ENCODE data around the gene LAMA2.

The LAMA2 gene

DNA sequence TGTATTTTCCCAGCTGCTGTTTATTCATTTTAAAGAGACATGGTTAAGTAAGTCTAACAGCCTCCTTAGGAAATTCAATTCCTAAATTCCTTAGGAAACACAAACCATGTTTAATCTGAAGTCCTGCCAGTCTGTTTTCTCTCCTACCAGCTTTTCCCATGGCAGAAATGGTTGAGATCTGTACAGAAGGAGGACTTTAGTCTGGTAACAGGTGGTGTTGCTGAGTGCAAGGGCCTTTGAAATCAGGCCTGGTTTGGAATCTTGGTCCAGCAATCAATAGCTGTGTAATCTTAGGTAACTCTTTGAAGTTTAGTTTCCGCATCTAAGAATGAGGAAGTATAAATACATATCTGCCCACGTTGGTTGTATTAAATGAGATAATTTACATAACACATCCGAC lies 232.5 kb downstream of the LAMA2 start:
- no peak for DNase-seq (ENCODE audit: low read depth)
- TF ChIP-seq, protein P1, sequence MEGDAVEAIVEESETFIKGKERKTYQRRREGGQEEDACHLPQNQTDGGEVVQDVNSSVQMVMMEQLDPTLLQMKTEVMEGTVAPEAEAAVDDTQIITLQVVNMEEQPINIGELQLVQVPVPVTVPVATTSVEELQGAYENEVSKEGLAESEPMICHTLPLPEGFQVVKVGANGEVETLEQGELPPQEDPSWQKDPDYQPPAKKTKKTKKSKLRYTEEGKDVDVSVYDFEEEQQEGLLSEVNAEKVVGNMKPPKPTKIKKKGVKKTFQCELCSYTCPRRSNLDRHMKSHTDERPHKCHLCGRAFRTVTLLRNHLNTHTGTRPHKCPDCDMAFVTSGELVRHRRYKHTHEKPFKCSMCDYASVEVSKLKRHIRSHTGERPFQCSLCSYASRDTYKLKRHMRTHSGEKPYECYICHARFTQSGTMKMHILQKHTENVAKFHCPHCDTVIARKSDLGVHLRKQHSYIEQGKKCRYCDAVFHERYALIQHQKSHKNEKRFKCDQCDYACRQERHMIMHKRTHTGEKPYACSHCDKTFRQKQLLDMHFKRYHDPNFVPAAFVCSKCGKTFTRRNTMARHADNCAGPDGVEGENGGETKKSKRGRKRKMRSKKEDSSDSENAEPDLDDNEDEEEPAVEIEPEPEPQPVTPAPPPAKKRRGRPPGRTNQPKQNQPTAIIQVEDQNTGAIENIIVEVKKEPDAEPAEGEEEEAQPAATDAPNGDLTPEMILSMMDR (conservative IDR thresholded peaks at IDR 0.05; ENCODE audit: low read depth, low read length): no peak
- no peak overlapping the region for H3K4me3 ChIP-seq (ENCODE audit: low read depth, low read length)

DNA sequence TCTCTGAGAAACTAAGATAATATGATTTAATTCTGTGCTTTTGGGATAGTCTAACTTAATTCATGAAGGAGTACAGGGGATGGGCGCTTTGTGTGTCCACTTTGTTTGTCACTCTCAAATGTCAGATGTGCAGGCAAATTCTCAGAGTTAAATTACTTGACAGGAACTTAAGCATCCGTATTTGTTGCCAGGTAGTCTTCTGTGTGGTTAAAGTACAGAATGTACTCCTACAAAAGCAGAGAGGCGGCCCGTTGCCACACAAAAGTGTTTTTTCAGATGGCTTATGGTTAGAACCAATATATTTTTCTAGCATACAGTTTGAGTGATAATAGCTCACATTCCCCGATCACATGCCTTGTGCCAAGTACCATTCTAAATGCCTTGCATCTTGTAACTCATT lies 234.4 kb downstream of the LAMA2 start:
- peak; percentile 31 for DNase-seq (ENCODE audit: low read depth)
- TF ChIP-seq, protein P1 (conservative IDR thresholded peaks at IDR 0.05; ENCODE audit: low read depth, low read length): no peak
- no peak overlapping the region for H3K4me3 ChIP-seq (ENCODE audit: low read depth, low read length)

DNA sequence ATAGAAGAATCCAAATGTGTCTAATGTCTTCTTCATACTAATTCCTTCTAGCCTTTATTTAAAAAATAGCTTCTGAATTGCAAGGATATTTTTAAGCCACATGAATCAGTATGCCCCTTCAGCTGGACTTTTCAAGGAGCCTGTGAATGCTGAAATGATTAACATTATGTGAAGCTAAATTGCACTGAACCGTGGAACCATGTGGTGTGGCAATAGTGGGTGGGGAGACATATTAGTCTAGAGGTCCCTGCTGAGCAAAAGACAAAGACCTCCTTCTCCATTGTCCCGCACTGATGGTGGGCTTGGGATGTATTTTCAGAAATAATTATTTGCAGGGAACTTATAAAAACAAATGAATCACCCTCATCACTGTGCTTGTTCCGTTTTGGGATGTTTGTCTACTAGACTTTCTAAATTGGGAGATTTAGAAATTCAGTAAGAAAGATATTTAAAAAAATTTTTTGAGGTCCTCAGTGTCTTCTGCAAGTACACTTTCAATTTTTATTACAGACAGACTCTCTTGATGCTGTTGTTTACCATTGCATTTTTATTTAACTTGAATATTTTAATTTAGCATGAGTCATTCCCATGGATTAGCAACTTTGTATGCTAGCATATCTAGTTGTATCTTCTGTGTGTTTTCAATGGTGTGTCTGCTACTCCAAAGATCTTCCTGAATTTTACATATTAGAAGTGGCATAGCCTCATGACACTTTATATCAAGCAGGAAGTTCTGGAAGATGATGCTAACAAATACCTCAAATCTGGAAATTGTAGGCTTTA lies 238.1 kb downstream of the LAMA2 start:
- no peak overlapping the region for H3K4me3 ChIP-seq (ENCODE audit: low read depth, low read length)
- TF ChIP-seq, protein P1 (conservative IDR thresholded peaks at IDR 0.05; ENCODE audit: low read depth, low read length): no peak
- DNase-seq (ENCODE audit: low read depth): peak; percentile 69

DNA sequence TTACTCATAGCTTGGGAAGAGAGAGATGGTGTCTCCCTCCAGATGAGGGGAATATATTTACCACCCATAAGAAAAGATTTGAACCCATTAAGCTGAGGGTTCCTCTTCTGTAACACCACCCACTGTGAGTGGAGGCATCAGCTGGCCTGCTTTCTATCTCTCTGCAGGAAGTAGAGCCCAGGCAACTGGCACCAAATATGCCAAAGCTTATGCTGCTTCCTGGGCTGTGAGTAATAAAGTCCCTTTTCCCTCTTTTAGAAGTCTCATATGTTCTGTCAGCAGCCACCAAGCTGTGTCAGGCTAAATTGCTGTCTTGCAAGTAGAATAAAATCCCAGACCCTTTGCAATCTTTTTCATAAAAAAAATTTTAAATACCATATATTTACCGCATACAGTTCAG lies 241.4 kb downstream of the LAMA2 start:
- H3K4me3 ChIP-seq (ENCODE audit: low read depth, low read length): no peak overlapping the region
- no peak for DNase-seq (ENCODE audit: low read depth)
- TF ChIP-seq, protein P1 (conservative IDR thresholded peaks at IDR 0.05; ENCODE audit: low read depth, low read length): no peak

DNA sequence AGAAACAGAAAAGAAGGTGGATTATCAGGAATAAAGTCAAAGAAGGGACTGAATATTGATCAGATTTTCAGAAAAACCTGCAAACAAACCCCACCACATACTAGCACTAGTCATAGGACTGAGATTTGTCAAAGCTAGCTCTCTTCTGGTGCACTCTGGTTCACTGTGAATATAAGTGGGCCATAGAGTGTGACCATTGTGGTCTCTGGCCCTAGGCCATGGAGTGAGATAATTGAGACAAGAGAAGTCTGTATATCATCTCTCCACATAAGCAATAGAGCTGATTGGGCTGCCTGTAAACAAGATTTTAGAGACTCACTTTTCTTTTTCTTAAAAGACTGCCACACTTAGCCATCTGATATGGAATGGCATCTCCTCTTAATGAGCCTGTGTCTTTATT lies 247.2 kb downstream of the LAMA2 start:
- peak; percentile 41 for DNase-seq (ENCODE audit: low read depth)
- TF ChIP-seq, protein P1 (conservative IDR thresholded peaks at IDR 0.05; ENCODE audit: low read depth, low read length): no peak

DNA sequence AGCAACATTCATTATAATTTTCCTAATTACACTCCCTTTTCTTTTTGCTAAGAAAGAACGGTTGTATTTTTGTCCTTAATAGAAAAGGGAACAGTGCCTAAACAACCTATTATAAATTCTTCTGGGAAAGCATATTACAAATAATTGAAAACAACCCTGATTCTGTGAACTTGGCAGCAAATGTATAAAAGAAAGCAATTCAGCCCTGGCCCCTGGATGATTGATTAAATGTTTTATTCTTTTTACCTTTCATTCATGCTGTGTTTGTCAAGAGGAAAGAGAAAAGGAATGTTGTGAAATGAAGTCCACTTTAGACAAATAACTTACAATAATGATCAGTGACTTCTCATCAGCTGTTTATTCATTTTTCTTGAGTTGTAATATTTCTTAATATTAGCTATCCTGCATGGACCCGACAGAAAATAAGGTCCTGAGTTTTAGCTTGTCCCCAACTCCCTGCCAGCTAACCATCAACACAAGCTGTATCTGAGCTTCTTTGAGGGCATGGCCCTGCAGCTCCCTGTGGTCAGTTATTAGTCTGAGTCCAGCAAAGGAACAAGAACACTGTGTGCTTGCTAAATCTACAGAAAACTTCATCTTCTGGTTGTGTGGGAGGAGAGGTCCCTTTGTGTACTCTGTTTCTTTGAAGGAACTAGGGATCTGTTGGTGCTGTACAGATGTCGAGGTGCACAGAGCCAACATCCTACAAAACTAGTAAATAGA lies 248.2 kb downstream of the LAMA2 start:
- H3K4me3 ChIP-seq (ENCODE audit: low read depth, low read length): no peak overlapping the region
- DNase-seq (ENCODE audit: low read depth): peak; percentile 86
- TF ChIP-seq, protein P1 (conservative IDR thresholded peaks at IDR 0.05; ENCODE audit: low read depth, low read length): no peak

More for the DNA sequence above, 247.2 kb downstream of the LAMA2 start:
- H3K4me3 ChIP-seq (ENCODE audit: low read depth, low read length): no peak overlapping the region

Measured in choroid plexus epithelial cell (primary cell).